Keratinocyte (primary cell): Measurements from ENCODE around the gene MARS1. TPM values are rescaled to one million over a fixed set of nuclear protein-coding genes. Genes with fewer than 3 reads are reported as not detected.

ENCODE experiments used
- DNase-seq: peaks from one replicate; pipeline ENCODE4 v3.0.0-alpha.2; 2011; ENCODE audit warnings: low read depth, missing footprints, low spot score
- FAIRE-seq: peaks from 2 replicates; lab custom pipeline; 2011; peaks lifted over from hg19 to GRCh38; lab: Jason Lieb, UNC
- H2AFZ ChIP-seq: 2 replicates; pipeline ENCODE4 v1.6.0; 2012; ENCODE audit warnings: low read length, control low read depth, inconsistent platforms; ENCODE audit not compliant: control insufficient read depth
- H3K27ac ChIP-seq: 2 replicates; pipeline ENCODE4 v1.5.1; 2011; ENCODE audit warnings: low read length; ENCODE audit not compliant: control insufficient read depth, insufficient read depth
- H3K27me3 ChIP-seq: 3 replicates; pipeline ENCODE4 v1.6.0; 2011; ENCODE audit warnings: low read length; ENCODE audit not compliant: control insufficient read depth, insufficient read depth; ENCODE audit errors: extremely low read depth
- H3K36me3 ChIP-seq, 2 experiments: 2 replicates in 1 of 2; 3 replicates in 1 of 2; pipeline ENCODE4 v1.5.1; 2011; ENCODE audit warnings: low read length in 2 of 2, mild to moderate bottlenecking in 1 of 2; ENCODE audit not compliant: control insufficient read depth in 2 of 2, insufficient read depth in 2 of 2; ENCODE audit errors: extremely low read depth in 1 of 2
- H3K4me1 ChIP-seq: 3 replicates; pipeline ENCODE4 v1.5.1; 2011; ENCODE audit warnings: low read length; ENCODE audit not compliant: control insufficient read depth, insufficient read depth; ENCODE audit errors: extremely low read depth
- H3K4me2 ChIP-seq: 3 replicates; pipeline ENCODE4 v1.6.0; 2011; ENCODE audit warnings: low read depth, low read length; ENCODE audit not compliant: control insufficient read depth, insufficient read depth; ENCODE audit errors: extremely low read depth
- H3K4me3 ChIP-seq, 3 experiments: fragments of 200-600 bp in 1 of 3; sonication (generic) in 1 of 3; 2 replicates in 2 of 3; 3 replicates in 1 of 3; pipeline ENCODE4 v1.5.1; 2011 to 2016; ENCODE audit warnings: low read length in 3 of 3, mild to moderate bottlenecking in 3 of 3, control low read depth in 2 of 3, inconsistent platforms in 1 of 3, low read depth in 1 of 3, mixed read lengths in 1 of 3, mixed run types in 1 of 3, moderate library complexity in 1 of 3; ENCODE audit not compliant: control insufficient read depth in 2 of 3, insufficient read depth in 2 of 3; ENCODE audit errors: extremely low read depth in 1 of 3
- H3K79me2 ChIP-seq: 2 replicates; pipeline ENCODE4 v1.6.0; 2012; ENCODE audit warnings: low read length; ENCODE audit not compliant: control insufficient read depth, insufficient read depth
- H3K9ac ChIP-seq: 3 replicates; pipeline ENCODE4 v1.6.0; 2011; ENCODE audit warnings: low read length; ENCODE audit not compliant: control insufficient read depth, insufficient read depth; ENCODE audit errors: extremely low read depth
- H3K9me1 ChIP-seq: 3 replicates; pipeline ENCODE4 v1.6.0; 2011; ENCODE audit warnings: low read length; ENCODE audit not compliant: control insufficient read depth, insufficient read depth; ENCODE audit errors: extremely low read depth
- H3K9me3 ChIP-seq: 2 replicates; pipeline ENCODE4 v1.5.1; 2012; ENCODE audit warnings: low read depth, low read length; ENCODE audit not compliant: control insufficient read depth
- H4K20me1 ChIP-seq: 3 replicates; pipeline ENCODE4 v1.6.0; 2011; ENCODE audit warnings: low read length; ENCODE audit not compliant: control insufficient read depth, insufficient read depth; ENCODE audit errors: extremely low read depth
- CTCF ChIP-seq, 3 experiments: IDR thresholded peaks in 1 of 3; conservative IDR thresholded peaks in 1 of 3; optimal IDR thresholded peaks in 1 of 3; 2 replicates in 2 of 3; 3 replicates in 1 of 3; pipeline versions ENCODE3 to v1.5.1; 2011; ENCODE audit warnings: low read length in 3 of 3, mild to moderate bottlenecking in 3 of 3, moderate library complexity in 2 of 3, control low read depth in 1 of 3, inconsistent platforms in 1 of 3; ENCODE audit not compliant: insufficient read depth in 2 of 3; ENCODE audit errors: extremely low read depth in 1 of 3
- EZH2 ChIP-seq: IDR thresholded peaks from one replicate; pipeline ENCODE4 v1.6.1; 2012; ENCODE audit warnings: inconsistent platforms, mild to moderate bottlenecking, low read length, moderate library complexity
- dilution Hi-C: fragments of 300-500 bp; cut with MboI; formaldehyde crosslinking; loops from one replicate; pipeline ENCODE4 v1.7.0; 2020; ENCODE audit warnings: low sequenced_read_pairs; ENCODE audit not compliant: extremely low pct_ligation_motif_present
- polyA plus RNA-seq, 5 experiments: library from polyadenylated mRNA; depleted of rRNA in 3 of 5; stranded (reverse) in 3 of 5; stranded (forward) in 1 of 5; unstranded in 1 of 5; fragments of >200 nt; gene quantifications; 1 replicate in 1 of 5; 2 replicates in 3 of 5; 3 replicates in 1 of 5; pipeline versions ENCODE4 v1.2.1 to v1.2.3, GENCODE V29; 2011 to 2012; ENCODE audit warnings: missing spikeins in 2 of 5, low read depth in 1 of 5, low replicate concordance in 1 of 5

Gene MARS1
- polyA plus RNA-seq, 1 donor (not counting 4 experiments of a cell fraction or from before 2014, with no cell fraction given), result 125 TPM

- Histone ChIP-seq H3K9me3 (no peaks in the 10 kb centered on the region), H3K4me1 (peaks cover 9% of the 10 kb centered on the region), H4K20me1 (no peaks in the 10 kb centered on the region), H3K4me3 (peak overlapping the region; percentile 81 to 99 (median 96)), H3K27ac (peak overlapping the region; percentile 87), H3K9ac (peak overlapping the region; percentile 94), H3K9me1 (no peaks in the 10 kb centered on the region), H2AFZ (peak overlapping the region; percentile 87), H3K36me3 (peaks cover 22 to 25% of the 10 kb centered on the region in 2 experiments), H3K4me2 (peak overlapping the region; percentile 85), H3K79me2 (peaks cover 28% of the 10 kb centered on the region), H3K27me3 (no peaks in the 10 kb centered on the region)
- DNase-seq (no peak), FAIRE-seq (no peak)
- TF ChIP-seq EZH2, result no peak
- TF ChIP-seq CTCF (optimal IDR thresholded peaks at IDR 0.05 in 1 of 3, IDR thresholded peaks at IDR 0.05 in 1 of 3, conservative IDR thresholded peaks at IDR 0.05 in 1 of 3; ENCODE audit: extremely low read depth in 1 of 3, insufficient read depth in 2 of 3, low read length in 3 of 3), result no peak
- dilution Hi-C loops, result no loop called here
These were observed 711 bp downstream of the MARS1 start for GRCh38 chr12:57488402-57489156.

GRCh38 chr12:57489157-57489641, 1.3 kb downstream of the MARS1 start:
- Histone ChIP-seq H3K36me3 (peaks cover 22 to 25% of the 10 kb centered on the region in 2 experiments), H3K4me2 (peak overlapping the region; percentile 85), H3K4me1 (peaks cover 9% of the 10 kb centered on the region), H2AFZ (no peak overlapping the region), H3K79me2 (peaks cover 28% of the 10 kb centered on the region), H4K20me1 (no peaks in the 10 kb centered on the region), H3K9me1 (no peaks in the 10 kb centered on the region), H3K9ac (peak overlapping the region; percentile 94), H3K27ac (peak overlapping the region; percentile 87), H3K27me3 (no peaks in the 10 kb centered on the region), H3K4me3 (peak overlapping the region; percentile 81 to 99 (median 96)), H3K9me3 (no peaks in the 10 kb centered on the region)
- no peak for TF ChIP-seq EZH2
- TF ChIP-seq CTCF (optimal IDR thresholded peaks at IDR 0.05 in 1 of 3, IDR thresholded peaks at IDR 0.05 in 1 of 3, conservative IDR thresholded peaks at IDR 0.05 in 1 of 3; ENCODE audit: extremely low read depth in 1 of 3, insufficient read depth in 2 of 3, low read length in 3 of 3), result no peak
- no peak for DNase-seq
- FAIRE-seq, result no peak
- dilution Hi-C loops, result no loop called here
